Mesodermal cell (in vitro differentiated cells): ENCODE results near the gene IL12RB2.
"Not testable (repeated sequence)": the region's sequence is repeated elsewhere in the genome, so short reads cannot be mapped to it uniquely, and the experiment has no call there.

Source experiments
- H3K27ac ChIP-seq: 2 replicates; pipeline ENCODE4 v1.7.0; 2013; ENCODE audit warnings: mild to moderate bottlenecking, low read depth, low read length, moderate library complexity; ENCODE audit not compliant: severe bottlenecking
- H3K36me3 ChIP-seq: 2 replicates; pipeline ENCODE4 v1.7.1; 2013; ENCODE audit warnings: mild to moderate bottlenecking, low read length, moderate library complexity; ENCODE audit not compliant: control insufficient read depth, insufficient read depth
- H3K4me1 ChIP-seq: one replicate; pipeline ENCODE4 v1.7.1; 2013; ENCODE audit warnings: mild to moderate bottlenecking, low read length; ENCODE audit not compliant: insufficient read depth, control insufficient read depth, poor library complexity, severe bottlenecking
- H3K4me3 ChIP-seq: 2 replicates; pipeline ENCODE4 v1.7.0; 2013; ENCODE audit warnings: low read length, control low read depth, mild to moderate bottlenecking; ENCODE audit not compliant: insufficient read depth, poor library complexity, severe bottlenecking; ENCODE audit errors: extremely low read depth
- H3K9me3 ChIP-seq: 2 replicates; pipeline ENCODE4 v1.7.1; 2013; ENCODE audit warnings: mild to moderate bottlenecking, low read length, moderate library complexity; ENCODE audit not compliant: control insufficient read depth
- WGBS, 2 experiments: methylation state at CpG; one replicate each; pipeline ENCODE4 v1.1.5; 2013; ENCODE audit warnings: missing lambda C conversion rate in 2 of 2; ENCODE audit not compliant: insufficient coverage in 2 of 2; 5-methylcytosine and 5-hydroxymethylcytosine counted together

IL12RB2 gene

GRCh38 chr1:67446014-67446413, 138.3 kb downstream of the IL12RB2 start:
- not testable (repeated sequence) for H3K36me3 ChIP-seq, H3K4me1 ChIP-seq, H3K9me3 ChIP-seq, H3K27ac ChIP-seq, H3K4me3 ChIP-seq
- WGBS, 2 experiments, result 93% methylated on average over 3 of the region's 5 CpGs; no CpG with 5 or more reads in 1 of the 2 experiments
